GM19467 (cell line): Measurements from ENCODE around the gene PRPSAP2.
"Not testable (repeated sequence)": the region's sequence is repeated elsewhere in the genome, so short reads cannot be mapped to it uniquely, and the experiment has no call there.

Experiments
- ATAC-seq: cut with Tn5 transposase; IDR thresholded peaks from one replicate; pipeline ENCODE4 v1.9.1; 2021; ENCODE audit warnings: mild to moderate bottlenecking, moderate library complexity; ENCODE audit not compliant: unreplicated experiment

Gene PRPSAP2, protein sequence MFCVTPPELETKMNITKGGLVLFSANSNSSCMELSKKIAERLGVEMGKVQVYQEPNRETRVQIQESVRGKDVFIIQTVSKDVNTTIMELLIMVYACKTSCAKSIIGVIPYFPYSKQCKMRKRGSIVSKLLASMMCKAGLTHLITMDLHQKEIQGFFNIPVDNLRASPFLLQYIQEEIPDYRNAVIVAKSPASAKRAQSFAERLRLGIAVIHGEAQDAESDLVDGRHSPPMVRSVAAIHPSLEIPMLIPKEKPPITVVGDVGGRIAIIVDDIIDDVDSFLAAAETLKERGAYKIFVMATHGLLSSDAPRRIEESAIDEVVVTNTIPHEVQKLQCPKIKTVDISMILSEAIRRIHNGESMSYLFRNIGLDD

GRCh38 chr17:18857864-18858566 is at the start of gene PRPSAP2:
PRPSAP2 (plus strand) TSS chr17:18858131; CDS start chr17:18865834, 7,703 bp downstream.
- ATAC-seq, result peak; percentile 50

- not testable (repeated sequence) for ATAC-seq
Measured at GRCh38 chr17:18815924-18816323, 42.0 kb upstream of the PRPSAP2 start.

DNA sequence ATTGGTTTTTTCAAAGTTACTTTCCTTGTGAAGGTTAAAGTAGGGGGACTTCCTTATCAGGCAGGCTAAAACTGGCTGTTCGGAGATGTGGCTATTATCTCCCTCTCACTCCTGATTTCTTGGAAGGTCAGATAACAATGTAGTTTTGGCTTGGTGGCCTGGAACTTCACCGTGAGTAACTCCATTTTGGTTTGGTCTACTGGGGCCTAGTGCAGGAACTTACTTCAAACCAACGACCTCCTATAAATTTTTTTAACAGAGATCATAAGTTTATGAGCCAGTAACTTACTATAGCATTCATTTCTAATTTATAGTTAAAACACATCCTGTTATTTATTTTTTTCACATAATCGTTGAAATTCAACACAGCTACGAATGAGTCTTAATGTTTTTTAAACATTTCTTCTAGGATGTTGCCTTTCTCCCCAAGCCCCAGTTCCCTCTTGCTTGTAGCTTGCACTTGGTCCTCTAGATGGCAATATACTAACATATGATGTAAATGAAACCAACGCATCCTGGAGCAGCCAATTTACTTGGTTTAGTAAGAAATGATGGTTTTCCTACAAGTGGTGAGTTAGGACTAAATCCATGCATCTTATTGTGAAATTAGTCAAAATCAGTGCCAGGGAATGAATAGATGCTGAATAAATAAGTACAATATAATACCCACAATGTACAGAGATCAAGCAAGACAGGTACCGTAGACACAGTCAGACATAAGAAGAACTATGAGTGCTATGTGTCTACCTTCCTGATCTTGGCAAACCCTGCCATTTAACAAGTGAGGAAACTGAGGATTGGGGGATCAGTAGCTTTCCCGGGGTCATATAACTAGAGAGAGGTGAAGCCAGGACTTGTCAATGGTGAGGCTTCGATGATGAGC is 41.2 kb upstream of the PRPSAP2 start:
- not testable (repeated sequence) for ATAC-seq

DNA sequence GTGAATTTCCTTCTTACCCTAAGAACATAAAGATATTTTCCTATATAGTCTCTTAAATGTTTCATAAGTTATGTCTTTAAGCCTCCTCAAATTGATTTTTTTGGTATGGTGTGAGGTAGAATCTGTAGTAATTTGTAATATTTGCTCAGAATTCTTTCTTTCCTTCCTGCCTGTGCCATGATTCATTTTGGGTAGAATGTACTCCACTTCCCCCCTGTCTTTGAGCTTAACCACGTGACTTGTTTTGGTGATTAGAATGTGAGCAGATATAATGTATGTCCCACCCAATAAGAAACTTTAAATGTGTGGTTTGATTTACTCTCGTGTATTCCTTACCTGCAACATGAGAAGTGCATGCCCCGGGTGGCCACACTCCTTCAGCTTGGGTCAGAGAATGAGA is 36.5 kb upstream of the PRPSAP2 start:
- ATAC-seq, result not testable (repeated sequence)

- not testable (repeated sequence) for ATAC-seq
Measured at GRCh38 chr17:18827613-18828012, 30.3 kb upstream of the PRPSAP2 start.

DNA sequence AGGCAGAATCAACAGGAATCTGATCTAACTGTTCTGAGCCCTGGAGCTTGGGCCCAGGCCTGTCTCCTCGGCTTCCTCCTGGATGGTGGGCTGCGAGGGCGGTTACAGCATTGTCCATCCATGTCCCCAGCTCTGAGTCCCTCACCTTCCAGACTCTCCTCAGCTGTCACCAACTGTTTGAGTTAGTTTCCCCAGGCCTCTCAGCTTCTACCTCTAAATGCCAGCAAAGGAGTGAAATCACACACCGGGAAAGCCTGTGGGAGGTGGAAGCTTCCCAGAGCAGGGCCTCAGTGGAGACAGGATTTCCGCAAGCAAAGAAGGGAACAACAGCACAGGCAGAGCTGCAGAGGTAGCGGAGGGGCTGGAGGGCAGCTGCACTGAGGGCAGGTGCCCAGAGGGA is 9.4 kb upstream of the PRPSAP2 start:
- no peak for ATAC-seq

DNA sequence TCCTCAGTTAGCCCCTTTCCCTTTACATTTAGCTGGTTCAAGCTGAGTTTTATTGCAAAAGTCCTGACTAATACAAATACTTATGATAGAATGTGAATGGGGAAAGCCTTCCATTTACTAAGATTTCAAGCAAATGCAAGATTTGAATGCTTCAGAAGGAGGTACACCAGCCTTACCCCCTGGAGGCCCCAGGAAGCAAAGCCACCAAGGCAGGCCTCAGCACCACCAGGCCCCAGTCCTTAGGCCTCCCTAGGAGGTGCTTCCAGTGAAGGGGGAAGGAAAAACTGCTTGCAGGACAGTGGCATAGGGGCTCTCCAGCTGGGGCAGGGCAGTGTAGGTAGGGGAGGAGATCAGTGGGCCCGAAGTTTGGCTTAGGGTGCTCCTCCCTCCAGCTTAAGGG is 7.3 kb upstream of the PRPSAP2 start:
- no peak for ATAC-seq

DNA sequence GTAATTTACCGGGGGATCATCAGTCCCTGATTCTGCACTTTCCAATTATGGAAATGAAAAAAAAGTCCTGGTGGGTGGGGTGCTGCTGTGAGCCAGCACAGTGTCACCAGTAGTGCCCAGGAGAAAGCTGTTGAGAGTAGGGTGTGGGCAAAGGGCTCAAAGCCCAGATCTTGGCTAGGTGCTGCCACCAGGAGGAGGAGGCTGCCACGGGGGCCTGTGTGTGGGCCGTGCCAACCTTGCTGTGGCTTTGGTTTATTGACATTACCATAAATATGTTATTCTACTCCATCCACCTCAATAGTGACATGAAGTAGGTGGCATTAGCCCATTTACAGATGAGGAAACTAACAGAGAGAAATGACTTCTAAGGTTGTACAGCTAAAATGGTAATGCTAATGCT is 6.7 kb upstream of the PRPSAP2 start:
- ATAC-seq, result no peak

DNA sequence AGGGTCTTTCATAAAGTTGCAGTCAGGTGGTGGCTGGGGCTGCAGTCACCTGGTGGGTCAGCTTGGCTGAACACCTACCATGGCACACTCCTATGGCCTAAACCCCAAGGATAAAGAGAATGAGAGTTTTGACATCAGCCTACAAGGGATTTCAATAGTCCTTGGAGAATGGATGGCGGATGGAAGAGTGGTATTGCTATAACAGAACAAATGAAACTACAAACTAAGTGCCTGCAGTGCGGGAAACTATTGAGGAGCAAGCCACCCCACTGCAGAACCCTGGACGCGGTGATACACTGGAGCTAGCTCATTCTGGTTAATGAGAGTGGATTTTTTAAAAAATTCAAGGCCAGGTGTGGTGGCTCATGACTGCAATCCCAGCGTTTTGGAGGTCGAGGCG is 3.0 kb upstream of the PRPSAP2 start:
- ATAC-seq, result no peak

- peak; percentile 69 for ATAC-seq
Measured at GRCh38 chr17:18855831-18856569, 1.9 kb upstream of the PRPSAP2 start.

GRCh38 chr17:18856570-18856915 is 1.4 kb upstream of the PRPSAP2 start:
- ATAC-seq, result no peak

DNA sequence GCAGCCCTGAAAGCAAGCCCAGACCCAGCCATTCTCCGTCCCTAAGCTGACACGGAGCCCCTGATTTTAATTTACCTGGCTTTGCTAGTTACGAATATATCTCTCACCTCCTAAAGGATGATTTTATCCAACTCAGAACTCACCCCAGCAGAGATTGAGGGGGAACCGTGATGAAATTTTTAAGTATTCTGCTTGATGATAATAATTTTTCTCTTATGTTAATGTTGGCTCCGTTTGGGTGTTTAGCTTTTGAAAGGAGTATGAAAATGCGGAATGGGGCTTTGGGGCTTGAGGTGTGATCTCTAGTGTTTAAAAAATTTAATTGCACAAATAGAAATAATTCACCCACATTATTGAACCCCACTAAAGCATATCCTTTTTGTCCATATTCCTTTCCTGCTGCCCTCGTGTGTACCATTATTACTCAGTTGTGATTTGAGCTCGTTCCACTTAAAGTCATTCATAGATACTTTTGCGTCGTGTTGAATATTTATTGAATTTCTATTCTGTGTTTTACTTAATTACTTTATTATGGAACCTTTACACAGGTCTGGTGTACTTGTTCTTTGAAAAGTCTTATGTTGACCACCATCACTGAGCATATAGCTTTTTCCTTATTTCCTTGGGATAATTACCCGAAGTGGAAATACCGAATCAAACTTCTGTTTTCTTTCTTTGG is 775 bp downstream of the PRPSAP2 start:
- no peak for ATAC-seq

DNA sequence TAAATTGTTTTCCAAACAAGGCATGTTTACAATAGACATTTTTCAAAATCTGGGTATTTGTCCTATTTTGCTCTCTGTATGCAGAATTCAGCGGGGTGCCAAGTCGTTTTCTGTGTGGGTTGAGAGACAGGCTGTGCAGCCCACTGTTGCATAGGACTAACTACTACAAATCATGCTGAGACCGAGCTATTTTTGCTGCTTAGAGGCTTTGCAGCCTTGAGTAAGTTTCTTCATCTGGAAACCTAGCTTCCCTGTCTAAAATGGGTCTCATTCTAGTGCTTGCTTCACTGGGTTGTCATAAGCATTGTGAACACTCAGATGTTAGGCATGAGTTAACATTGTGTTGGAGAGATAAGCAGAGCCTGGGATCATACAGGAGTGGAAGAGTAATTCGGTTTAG is 1.3 kb downstream of the PRPSAP2 start:
- no peak for ATAC-seq

- no peak for ATAC-seq
Measured at GRCh38 chr17:18860161-18860972, 2.4 kb downstream of the PRPSAP2 start.

GRCh38 chr17:18862011-18862410 is 4.1 kb downstream of the PRPSAP2 start:
- no peak for ATAC-seq

GRCh38 chr17:18864996-18865395 is 7.1 kb downstream of the PRPSAP2 start:
- ATAC-seq, result not testable (repeated sequence)

GRCh38 chr17:18866866-18867813 is 9.2 kb downstream of the PRPSAP2 start:
- no peak for ATAC-seq

- no peak for ATAC-seq
Measured at GRCh38 chr17:18877104-18877645, 19.2 kb downstream of the PRPSAP2 start.
